Measurements from ENCODE around the gene C10orf62.

The C10orf62 gene

DNA sequence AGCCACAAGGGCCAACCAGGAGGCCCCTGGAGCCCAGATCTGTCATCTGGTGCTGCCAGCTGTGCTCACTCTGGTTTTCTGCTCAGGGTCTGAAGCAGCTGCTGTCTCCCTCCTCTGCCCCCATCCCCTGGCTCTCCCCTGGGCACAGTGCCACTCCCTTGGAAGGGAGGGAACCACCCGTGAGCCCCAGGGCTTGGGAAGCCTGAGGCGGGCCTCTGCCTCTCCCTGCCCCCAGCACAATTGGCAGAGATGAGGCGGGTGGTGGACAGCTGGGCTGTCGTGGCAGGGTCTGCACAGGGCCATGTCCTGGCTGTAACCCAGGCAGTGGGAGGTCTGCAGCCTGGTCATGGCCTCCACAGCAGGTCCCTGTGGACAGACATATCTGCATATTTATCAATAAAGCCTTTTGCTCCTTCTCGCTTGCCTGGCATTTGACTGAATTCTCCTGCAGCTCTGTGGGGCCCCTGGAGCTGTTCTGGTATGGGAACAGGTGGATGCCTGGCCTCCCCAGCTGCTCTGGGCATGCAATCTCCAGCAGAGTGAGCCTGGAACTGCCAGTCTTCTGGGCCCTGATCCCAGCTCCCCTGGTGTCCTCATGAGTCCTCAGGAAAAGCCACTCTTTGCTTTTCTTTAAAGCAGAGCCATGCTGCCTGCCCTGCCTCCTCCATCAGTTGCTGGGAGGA, 18.6 kb upstream of the C10orf62 start:
- no peak for TF ChIP-seq CTCF (IDR thresholded peaks at IDR 0.05; ENCODE audit: extremely low read depth, insufficient read depth, missing control alignments)
- in situ Hi-C loops (cut with MboI; ENCODE audit: low pct_unique_long_range_greater_than_20kb, low sequenced_read_pairs, unreplicated experiment) = no loop called here
- DNase-seq (ENCODE audit: low spot score) = no peak

- in situ Hi-C loops (cut with MboI; ENCODE audit: low pct_unique_long_range_greater_than_20kb, low sequenced_read_pairs, unreplicated experiment) = no loop called here
- no peak for TF ChIP-seq CTCF (IDR thresholded peaks at IDR 0.05; ENCODE audit: extremely low read depth, insufficient read depth, missing control alignments)
- DNase-seq (ENCODE audit: low spot score) = no peak
These were observed 17.9 kb upstream of the C10orf62 start for GRCh38 chr10:97571622-97572021.

DNA sequence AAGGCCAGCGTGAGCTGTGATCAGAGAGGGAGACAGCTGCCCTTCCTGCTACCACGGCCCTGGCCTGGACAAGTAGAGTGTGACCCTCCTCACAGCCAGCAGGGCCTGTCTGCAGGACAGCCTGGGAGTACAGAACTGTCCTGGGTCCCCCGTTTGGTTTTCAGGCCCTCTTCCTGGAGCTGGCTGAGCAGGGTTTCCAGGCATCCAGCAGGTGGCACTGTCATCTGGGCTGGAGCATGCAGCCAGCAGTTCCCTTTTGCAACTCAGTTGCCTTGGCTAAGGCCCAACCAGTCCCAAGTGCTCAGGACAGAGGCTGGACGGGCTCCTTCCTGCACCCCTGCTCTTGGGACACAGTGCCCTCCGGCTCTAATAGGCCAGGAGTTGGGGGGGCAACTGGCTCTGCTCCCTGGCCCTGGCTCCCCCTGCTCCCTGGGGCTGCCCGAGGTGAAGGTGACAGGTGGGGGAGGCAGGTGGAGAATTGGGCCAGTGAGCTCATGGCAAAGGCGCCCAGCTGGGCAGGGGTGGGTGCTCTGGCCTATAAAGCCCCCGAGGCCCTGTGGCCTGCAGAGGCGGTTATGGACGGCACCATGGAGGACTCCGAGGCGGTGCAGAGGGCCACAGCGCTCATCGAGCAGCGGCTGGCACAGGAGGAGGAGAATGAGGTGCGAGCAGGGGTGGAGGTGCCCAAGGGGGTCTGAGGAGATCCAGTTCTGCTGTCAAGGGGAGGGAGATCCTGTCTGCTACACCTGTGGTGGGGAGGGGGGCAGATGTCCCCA, 17.1 kb upstream of the C10orf62 start, which contains the start of gene ANKRD2:
Gene ANKRD2, plus strand, starts transcription at position 566 of the 776 bp plus-strand sequence. Its CDS starts 10 bp downstream, at position 576.
- TF ChIP-seq CTCF (IDR thresholded peaks at IDR 0.05; ENCODE audit: extremely low read depth, insufficient read depth, missing control alignments) = peak; percentile 90
- DNase-seq (ENCODE audit: low spot score) = peak; percentile 84
- in situ Hi-C loops (cut with MboI; ENCODE audit: low pct_unique_long_range_greater_than_20kb, low sequenced_read_pairs, unreplicated experiment) = no loop called here

GRCh38 chr10:97573021-97573420, 16.5 kb upstream of the C10orf62 start:
- no peak for DNase-seq (ENCODE audit: low spot score)
- in situ Hi-C loops (cut with MboI; ENCODE audit: low pct_unique_long_range_greater_than_20kb, low sequenced_read_pairs, unreplicated experiment) = no loop called here

GRCh38 chr10:97573672-97574071, 15.8 kb upstream of the C10orf62 start:
- TF ChIP-seq CTCF (IDR thresholded peaks at IDR 0.05; ENCODE audit: extremely low read depth, insufficient read depth, missing control alignments) = no peak
- no peak for DNase-seq (ENCODE audit: low spot score)
- in situ Hi-C loops (cut with MboI; ENCODE audit: low pct_unique_long_range_greater_than_20kb, low sequenced_read_pairs, unreplicated experiment) = no loop called here

More at GRCh38 chr10:97573021-97573420, 16.5 kb upstream of the C10orf62 start:
- TF ChIP-seq CTCF (IDR thresholded peaks at IDR 0.05; ENCODE audit: extremely low read depth, insufficient read depth, missing control alignments) = no peak

GRCh38 chr10:97574374-97575126, 15.0 kb upstream of the C10orf62 start:
- in situ Hi-C loops (cut with MboI; ENCODE audit: low pct_unique_long_range_greater_than_20kb, low sequenced_read_pairs, unreplicated experiment) = no loop called here
- TF ChIP-seq CTCF (IDR thresholded peaks at IDR 0.05; ENCODE audit: extremely low read depth, insufficient read depth, missing control alignments) = no peak
- DNase-seq (ENCODE audit: low spot score) = no peak
